SK-N-SH (cell line): ENCODE measurements around the gene COL4A3.

ENCODE experiments used
- CTCF ChIP-seq: fragments of 200-600 bp; sonication (generic); IDR thresholded peaks from 2 replicates; pipeline ENCODE4 v1.6.1; 2017; ENCODE audit warnings: antibody characterized with exemption, mild to moderate bottlenecking, moderate library complexity
- EZH2phosphoT487 ChIP-seq: fragments of 200-600 bp; sonication (generic); IDR thresholded peaks from 2 replicates; pipeline ENCODE4 v1.6.1; 2017; ENCODE audit warnings: low read depth, mixed run types, mild to moderate bottlenecking, antibody characterized with exemption, moderate library complexity, borderline replicate concordance
- MXI1 ChIP-seq: IDR thresholded peaks from 2 replicates; pipeline ENCODE4 v1.6.1; 2012; ENCODE audit warnings: mild to moderate bottlenecking, low read depth, low read length, improper control_type of control experiment
- NRF1 ChIP-seq: IDR thresholded peaks from 2 replicates; pipeline ENCODE4 v1.6.1; 2012; ENCODE audit warnings: low read depth, mild to moderate bottlenecking, low read length
- POLR2AphosphoS5 ChIP-seq: IDR thresholded peaks from 2 replicates; pipeline ENCODE4 v1.6.1; 2012; ENCODE audit warnings: low read depth, low read length
- RAD21 ChIP-seq: IDR thresholded peaks from 2 replicates; pipeline ENCODE4 v1.6.1; 2012; ENCODE audit warnings: mild to moderate bottlenecking, low read length
- REST ChIP-seq: IDR thresholded peaks from 2 replicates; pipeline ENCODE4 v1.6.1; 2012; ENCODE audit warnings: mild to moderate bottlenecking, low read depth, low read length, moderate library complexity
- RFX5 ChIP-seq: IDR thresholded peaks from 2 replicates; pipeline ENCODE4 v1.6.1; 2012; ENCODE audit warnings: mild to moderate bottlenecking, improper control_type of control experiment, low read length
- TEAD4 ChIP-seq: IDR thresholded peaks from 2 replicates; pipeline ENCODE4 v1.4.0; 2012; ENCODE audit warnings: mild to moderate bottlenecking, borderline replicate concordance; ENCODE audit not compliant: insufficient read depth
- USF2 ChIP-seq: fragments of 150-350 bp; IDR thresholded peaks from 2 replicates; pipeline ENCODE4 v1.6.1; 2017; ENCODE audit warnings: antibody characterized with exemption, low read length, low read depth, borderline replicate concordance

- no peak for TF ChIP-seq POLR2AphosphoS5
- TF ChIP-seq EZH2phosphoT487 = no peak
- no peak for TF ChIP-seq CTCF
- TF ChIP-seq TEAD4 = no peak
- no peak for TF ChIP-seq MXI1
- TF ChIP-seq REST = no peak
- TF ChIP-seq RAD21 = no peak
- TF ChIP-seq NRF1 = no peak
- no peak for TF ChIP-seq RFX5
- no peak for TF ChIP-seq USF2
Observed at GRCh38 chr2:227117027-227117426, 47.4 kb upstream of the COL4A3 start.
